Nephron progenitor cell (in vitro differentiated cells): Measurements from ENCODE around the gene TLE3.

Source experiments
- DNase-seq: peaks from one replicate; pipeline ENCODE4 v3.0.0; 2021
- H3K27ac Mint-ChIP-seq: 2 replicates; pipeline ENCODE4 v1.8.0; 2021; ENCODE audit warnings: mild to moderate bottlenecking, moderate library complexity, mixed read lengths
- H3K27me3 Mint-ChIP-seq: 2 replicates; pipeline ENCODE4 v1.8.0; 2021; ENCODE audit warnings: mild to moderate bottlenecking, low read depth, mixed read lengths; ENCODE audit not compliant: poor library complexity
- H3K36me3 Mint-ChIP-seq: 2 replicates; pipeline ENCODE4 v1.8.0; 2021; ENCODE audit warnings: low read depth, mixed read lengths
- H3K4me1 Mint-ChIP-seq: 2 replicates; pipeline ENCODE4 v1.8.0; 2021; ENCODE audit warnings: mixed read lengths
- H3K4me3 Mint-ChIP-seq: 2 replicates; pipeline ENCODE4 v1.8.0; 2021; ENCODE audit warnings: mild to moderate bottlenecking, moderate library complexity, mixed read lengths
- H3K9me3 Mint-ChIP-seq: 2 replicates; pipeline ENCODE4 v1.8.0; 2021; ENCODE audit warnings: mild to moderate bottlenecking, moderate library complexity, mixed read lengths
- CTCF ChIP-seq: fragments of 200-600 bp; sonication (generic); IDR thresholded peaks from 2 replicates; pipeline ENCODE4 v1.5.0; 2021; ENCODE audit warnings: antibody characterized with exemption

TLE3 gene

GRCh38 chr15:70092464-70093027 is 5.2 kb downstream of the TLE3 start:
- no peak for DNase-seq
- peaks cover 78% of the 10 kb centered on the region for H3K4me1 Mint-ChIP-seq
- H3K36me3 Mint-ChIP-seq = peaks cover 22% of the 10 kb centered on the region
- TF ChIP-seq CTCF = no peak
- no peaks in the 10 kb centered on the region for H3K9me3 Mint-ChIP-seq
- peaks cover 9% of the 10 kb centered on the region for H3K27me3 Mint-ChIP-seq
- no peak overlapping the region for H3K27ac Mint-ChIP-seq
- peak overlapping the region; percentile 37 for H3K4me3 Mint-ChIP-seq

- Mint-ChIP-seq H3K27ac (no peak overlapping the region), H3K27me3 (peaks cover 9% of the 10 kb centered on the region), H3K36me3 (peaks cover 28% of the 10 kb centered on the region), H3K4me3 (peak overlapping the region; percentile 44), H3K9me3 (no peaks in the 10 kb centered on the region), H3K4me1 (peaks cover 83% of the 10 kb centered on the region)
- no peak for DNase-seq
- no peak for TF ChIP-seq CTCF
These were observed 5.8 kb downstream of the TLE3 start for GRCh38 chr15:70091726-70092463.

DNA sequence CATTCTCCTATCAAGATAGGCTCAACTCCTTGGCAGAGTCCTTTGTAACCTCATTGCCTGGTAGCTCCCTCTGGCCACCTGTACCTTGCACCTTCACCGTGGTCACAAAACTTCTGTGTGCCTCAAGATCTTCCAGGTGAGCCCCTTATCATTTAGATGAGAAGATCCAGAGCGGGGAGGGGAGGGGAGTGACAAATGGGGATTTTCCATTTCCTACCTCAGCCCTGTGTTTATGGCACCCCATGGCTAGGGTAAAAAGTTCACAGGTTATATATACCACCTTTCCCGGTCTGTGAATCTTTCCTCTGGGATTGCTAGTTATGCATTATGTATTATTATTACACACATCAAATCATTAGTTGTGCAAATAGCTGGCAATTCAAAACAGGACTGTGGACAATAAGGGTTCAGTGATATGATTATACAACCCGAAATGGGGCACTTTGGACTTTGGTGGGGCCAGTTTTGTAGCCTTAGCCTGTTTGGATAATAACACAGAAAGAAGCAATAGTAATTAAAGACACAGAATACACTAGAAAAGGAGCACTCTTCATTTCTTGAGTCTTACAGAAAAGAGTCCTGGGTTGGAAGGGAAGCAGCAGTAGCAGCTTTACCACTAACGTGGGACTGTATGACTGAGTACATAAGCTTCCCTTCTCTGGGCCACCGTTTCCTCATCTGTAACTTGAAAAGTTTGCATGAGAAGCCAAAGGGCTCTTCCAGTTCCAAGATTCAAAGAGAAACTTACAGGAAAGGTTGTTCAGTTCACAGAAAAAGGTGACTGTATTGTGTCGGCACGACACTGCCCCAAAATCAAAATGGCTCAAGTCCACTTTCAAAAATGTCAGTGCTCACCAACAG is 7.1 kb downstream of the TLE3 start:
- peak overlapping the region; percentile 44 for H3K4me3 Mint-ChIP-seq
- H3K9me3 Mint-ChIP-seq = no peaks in the 10 kb centered on the region
- peaks cover 9% of the 10 kb centered on the region for H3K27me3 Mint-ChIP-seq
- peaks cover 40% of the 10 kb centered on the region for H3K36me3 Mint-ChIP-seq
- no peak overlapping the region for H3K27ac Mint-ChIP-seq
- peaks cover 95% of the 10 kb centered on the region for H3K4me1 Mint-ChIP-seq
- DNase-seq = no peak
- TF ChIP-seq CTCF = no peak

DNA sequence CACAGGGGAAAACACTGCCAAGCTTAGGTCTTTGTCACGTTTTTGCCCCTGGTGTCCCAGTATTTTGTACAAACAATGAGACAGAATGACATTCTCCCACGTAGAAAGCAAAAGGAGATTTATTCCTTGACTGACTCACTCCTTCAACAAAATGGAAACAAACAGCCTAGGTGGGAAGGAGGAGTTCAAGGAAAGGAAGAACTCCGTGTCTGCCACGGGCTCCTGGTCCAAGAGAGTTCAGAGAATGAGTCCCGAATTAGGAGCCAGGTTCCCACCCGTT is 8.1 kb downstream of the TLE3 start:
- no peak for DNase-seq
- H3K27me3 Mint-ChIP-seq = peaks cover 9% of the 10 kb centered on the region
- peaks cover 50% of the 10 kb centered on the region for H3K36me3 Mint-ChIP-seq
- no peaks in the 10 kb centered on the region for H3K9me3 Mint-ChIP-seq
- peaks cover 89% of the 10 kb centered on the region for H3K4me1 Mint-ChIP-seq
- H3K4me3 Mint-ChIP-seq = peak overlapping the region; percentile 62
- no peak overlapping the region for H3K27ac Mint-ChIP-seq
- TF ChIP-seq CTCF = no peak

DNA sequence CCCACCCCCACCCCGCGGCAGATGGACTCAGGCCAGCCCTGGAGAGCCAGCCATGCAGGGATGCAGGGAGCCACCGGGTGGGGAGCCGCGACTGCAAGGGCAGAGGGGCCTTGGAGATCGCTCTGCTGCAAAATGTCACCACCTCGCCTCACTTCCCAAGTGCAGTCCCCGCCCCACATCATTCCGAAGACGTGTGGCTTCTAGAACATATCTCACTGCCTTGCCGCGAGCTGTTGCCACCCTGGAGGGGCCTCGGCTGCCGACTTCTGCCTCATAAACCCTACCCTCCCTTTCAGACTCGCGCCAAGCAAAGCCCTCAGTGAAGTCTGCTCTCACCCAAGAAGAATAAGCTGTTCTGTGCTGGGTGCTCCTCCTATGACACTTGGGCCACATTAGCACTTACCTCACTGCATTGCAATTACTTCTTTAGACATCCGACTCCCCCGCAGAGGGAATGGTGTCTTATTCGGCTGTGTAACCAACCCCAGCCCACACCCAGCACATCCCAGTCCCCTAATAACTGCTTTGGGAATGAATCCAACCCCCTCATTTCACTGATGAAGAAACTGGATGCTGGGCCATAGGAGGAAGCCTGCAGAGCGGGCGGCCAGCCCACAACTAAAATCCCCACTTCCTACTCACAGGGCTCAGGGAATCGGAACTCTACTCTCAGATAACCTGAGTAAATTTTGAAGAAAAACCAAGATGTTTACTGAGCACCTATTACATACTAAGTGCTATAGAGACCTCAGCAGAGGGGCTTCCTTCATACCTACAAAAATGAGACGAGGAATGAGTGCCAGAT is 8.6 kb downstream of the TLE3 start:
- no peak for TF ChIP-seq CTCF
- Mint-ChIP-seq H3K4me3 (peak overlapping the region; percentile 61), H3K27me3 (peaks cover 12% of the 10 kb centered on the region), H3K36me3 (peaks cover 56% of the 10 kb centered on the region), H3K9me3 (no peaks in the 10 kb centered on the region), H3K27ac (peak overlapping the region; percentile 89), H3K4me1 (peaks cover 89% of the 10 kb centered on the region)
- DNase-seq = peak; percentile 42
